ENCODE data around the gene HES3.
A peak's percentile ranks its signal among the peaks of the same experiment; 100 is the strongest.

Gene HES3

GRCh38 chr1:6248161-6248776, 4.3 kb downstream of the HES3 start:
- Histone ChIP-seq H3K9me3 (ENCODE audit: severe bottlenecking) (no peaks in the 10 kb centered on the region), H3K27me3 (ENCODE audit: insufficient read depth, low read depth, severe bottlenecking) (no peaks in the 10 kb centered on the region), H3K36me3 (no peaks in the 10 kb centered on the region; the same call in 1 of the 2 replicates), H3K27ac (no peak overlapping the region), H3K4me3 (ENCODE audit: low read depth, low read length) (no peak overlapping the region)
- no peak for DNase-seq
- TF ChIP-seq, protein P1, sequence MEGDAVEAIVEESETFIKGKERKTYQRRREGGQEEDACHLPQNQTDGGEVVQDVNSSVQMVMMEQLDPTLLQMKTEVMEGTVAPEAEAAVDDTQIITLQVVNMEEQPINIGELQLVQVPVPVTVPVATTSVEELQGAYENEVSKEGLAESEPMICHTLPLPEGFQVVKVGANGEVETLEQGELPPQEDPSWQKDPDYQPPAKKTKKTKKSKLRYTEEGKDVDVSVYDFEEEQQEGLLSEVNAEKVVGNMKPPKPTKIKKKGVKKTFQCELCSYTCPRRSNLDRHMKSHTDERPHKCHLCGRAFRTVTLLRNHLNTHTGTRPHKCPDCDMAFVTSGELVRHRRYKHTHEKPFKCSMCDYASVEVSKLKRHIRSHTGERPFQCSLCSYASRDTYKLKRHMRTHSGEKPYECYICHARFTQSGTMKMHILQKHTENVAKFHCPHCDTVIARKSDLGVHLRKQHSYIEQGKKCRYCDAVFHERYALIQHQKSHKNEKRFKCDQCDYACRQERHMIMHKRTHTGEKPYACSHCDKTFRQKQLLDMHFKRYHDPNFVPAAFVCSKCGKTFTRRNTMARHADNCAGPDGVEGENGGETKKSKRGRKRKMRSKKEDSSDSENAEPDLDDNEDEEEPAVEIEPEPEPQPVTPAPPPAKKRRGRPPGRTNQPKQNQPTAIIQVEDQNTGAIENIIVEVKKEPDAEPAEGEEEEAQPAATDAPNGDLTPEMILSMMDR (IDR thresholded peaks at IDR 0.05; ENCODE audit: low read depth, low read length) = no peak

GRCh38 chr1:6248932-6249738, 5.2 kb downstream of the HES3 start:
- no peak overlapping the region for H3K27ac ChIP-seq
- no peaks in the 10 kb centered on the region for H3K27me3 ChIP-seq (ENCODE audit: insufficient read depth, low read depth, severe bottlenecking)
- no peaks in the 10 kb centered on the region; the same call in 1 of the 2 replicates for H3K36me3 ChIP-seq
- H3K9me3 ChIP-seq (ENCODE audit: severe bottlenecking) = no peaks in the 10 kb centered on the region
- peak; percentile 55 for DNase-seq
- peak overlapping the region; percentile 23 for H3K4me3 ChIP-seq (ENCODE audit: low read depth, low read length)
- TF ChIP-seq, protein P1 (IDR thresholded peaks at IDR 0.05; ENCODE audit: low read depth, low read length) = no peak

DNA sequence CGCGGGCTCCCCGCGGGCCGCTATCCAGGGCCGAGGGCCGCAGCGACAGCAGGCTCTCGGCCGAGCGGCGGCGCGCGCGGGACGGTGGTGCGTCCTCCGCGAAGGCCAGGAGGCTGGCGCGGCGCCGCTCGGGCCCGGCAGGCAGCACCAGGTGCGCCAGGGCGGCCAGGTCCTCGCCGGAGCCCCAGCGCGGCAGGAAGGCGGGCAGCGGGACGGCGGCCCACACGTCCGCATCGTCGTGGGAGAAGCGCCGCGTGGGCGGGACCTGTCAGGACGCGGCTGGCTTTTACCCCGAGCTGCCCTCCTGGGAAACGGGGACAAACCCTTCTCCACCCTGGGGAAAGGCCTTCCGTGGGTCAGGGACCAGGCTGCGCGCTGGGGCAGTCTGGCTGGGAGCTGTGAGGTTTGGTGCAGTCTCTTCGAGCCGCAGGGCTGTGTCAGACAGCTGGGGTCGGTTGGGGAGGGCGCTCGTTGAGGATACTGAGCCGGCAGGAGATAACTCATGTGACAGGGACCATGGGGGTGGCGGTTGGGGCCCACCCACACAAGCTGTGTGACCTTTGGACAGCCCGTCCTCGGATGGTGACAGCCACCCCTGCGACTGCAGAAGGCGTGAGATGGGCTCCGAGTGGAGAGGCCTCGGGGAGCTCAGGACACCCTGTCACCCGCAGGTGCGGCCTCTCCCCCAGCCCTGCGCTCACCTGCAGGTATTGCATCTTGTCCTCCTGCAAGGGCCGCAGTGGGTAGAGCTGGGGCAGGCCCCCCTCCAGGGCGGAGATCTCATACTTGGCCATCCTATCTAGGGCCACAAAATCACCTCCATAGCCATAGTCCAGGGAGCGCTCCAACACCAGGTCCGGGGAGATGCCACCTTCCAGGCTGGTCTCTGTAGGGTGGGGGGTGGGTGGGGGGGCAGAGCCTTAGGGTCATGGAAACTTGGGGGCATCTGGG, 6.0 kb downstream of the HES3 start:
- TF ChIP-seq, protein P1 (IDR thresholded peaks at IDR 0.05; ENCODE audit: low read depth, low read length) = no peak
- Histone ChIP-seq H3K27me3 (ENCODE audit: insufficient read depth, low read depth, severe bottlenecking) (no peaks in the 10 kb centered on the region), H3K27ac (no peak overlapping the region), H3K9me3 (ENCODE audit: severe bottlenecking) (no peaks in the 10 kb centered on the region), H3K4me3 (ENCODE audit: low read depth, low read length) (no peak overlapping the region), H3K36me3 (no peaks in the 10 kb centered on the region; the same call in 1 of the 2 replicates)
- no peak for DNase-seq

GRCh38 chr1:6251233-6251632, 7.3 kb downstream of the HES3 start:
- Histone ChIP-seq H3K27me3 (ENCODE audit: insufficient read depth, low read depth, severe bottlenecking) (no peaks in the 10 kb centered on the region), H3K27ac (no peak overlapping the region), H3K36me3 (no peaks in the 10 kb centered on the region; the same call in 1 of the 2 replicates), H3K4me3 (ENCODE audit: low read depth, low read length) (no peak overlapping the region), H3K9me3 (ENCODE audit: severe bottlenecking) (no peaks in the 10 kb centered on the region)
- no peak for DNase-seq
- TF ChIP-seq, protein P1 (IDR thresholded peaks at IDR 0.05; ENCODE audit: low read depth, low read length) = no peak

DNA sequence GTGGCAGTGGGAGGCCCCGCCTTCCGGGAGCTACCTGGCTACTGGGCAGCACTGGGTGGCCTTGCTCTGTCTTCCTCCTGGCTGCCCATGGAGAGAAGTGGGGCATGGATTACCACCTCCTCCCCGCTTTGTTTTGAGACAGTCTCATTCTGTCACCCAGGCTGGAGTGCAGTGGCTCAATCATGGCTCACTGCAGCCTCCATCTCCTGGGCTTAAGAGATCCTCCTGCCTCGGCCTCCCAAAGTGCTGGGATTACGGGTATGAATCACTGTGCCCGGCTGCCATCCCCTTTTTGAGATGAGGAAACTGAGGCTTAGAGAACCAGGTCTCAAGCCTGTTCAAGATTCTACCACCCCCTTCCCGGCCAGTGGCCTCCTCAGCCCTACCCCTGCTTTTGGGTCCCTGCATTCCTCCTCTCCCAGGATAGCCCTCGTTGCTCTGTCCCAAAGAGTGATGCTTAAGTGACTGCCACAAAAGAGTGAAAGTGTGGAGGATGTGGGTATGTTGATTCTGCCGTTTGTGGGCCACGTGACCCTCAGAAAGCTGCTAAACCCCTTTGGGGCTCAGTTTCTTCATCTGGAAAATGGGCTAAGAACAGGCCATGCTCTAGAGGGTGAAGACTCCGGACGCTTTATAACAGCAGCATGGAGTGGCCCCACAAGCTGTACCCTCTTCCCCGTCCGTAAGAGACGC, 7.8 kb downstream of the HES3 start:
- Histone ChIP-seq H3K9me3 (ENCODE audit: severe bottlenecking) (no peaks in the 10 kb centered on the region), H3K36me3 (no peaks in the 10 kb centered on the region; the same call in 1 of the 2 replicates), H3K27ac (no peak overlapping the region), H3K4me3 (ENCODE audit: low read depth, low read length) (no peak overlapping the region), H3K27me3 (ENCODE audit: insufficient read depth, low read depth, severe bottlenecking) (no peaks in the 10 kb centered on the region)
- TF ChIP-seq, protein P1 (IDR thresholded peaks at IDR 0.05; ENCODE audit: low read depth, low read length) = no peak
- no peak for DNase-seq
